ENCODE measurements around the gene TPK1. TPM values are rescaled to one million over a fixed set of nuclear protein-coding genes. Genes with fewer than 3 reads are reported as not detected.
A peak's percentile ranks its signal among the peaks of the same experiment; 100 is the strongest.
"Not testable (repeated sequence)": the region's sequence is repeated elsewhere in the genome, so short reads cannot be mapped to it uniquely, and the experiment has no call there.

The TPK1 gene
- total RNA-seq, 5 donors from 2014 or later (not counting 1 experiment from before 2014, with no cell fraction given) = 19.1 to 31.6 (median 22.0) TPM

DNA sequence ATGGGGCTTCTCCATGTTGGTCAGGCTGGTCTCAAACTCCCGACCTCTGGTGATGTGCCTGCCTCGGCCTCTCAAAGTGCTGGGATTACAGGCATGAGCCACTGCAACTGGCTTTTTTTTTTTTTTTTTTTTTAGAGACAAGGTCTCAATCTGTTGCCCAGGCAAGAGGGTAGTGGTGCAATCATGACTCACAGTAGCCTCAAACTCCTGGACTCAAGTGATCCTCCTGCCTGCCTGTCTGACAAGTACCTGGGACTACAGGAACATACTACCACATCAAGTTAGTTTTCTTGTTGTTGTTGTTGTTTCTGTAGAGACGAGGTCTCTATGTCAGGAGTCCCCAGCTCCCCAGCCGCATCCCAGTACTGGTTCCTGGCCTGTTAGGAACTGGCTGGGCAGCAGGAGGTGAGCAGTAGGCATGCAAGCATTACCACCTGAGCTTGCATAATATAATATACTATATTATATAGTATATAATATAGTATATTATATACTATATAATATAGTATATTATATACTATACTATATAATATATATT is 55.7 kb downstream of the TPK1 start:
- Histone ChIP-seq H3K4me3 (ENCODE audit: control insufficient read depth in 1 of 2, extremely low read depth in 1 of 2, low read length in 1 of 2) (no peak overlapping the region), H3K27me3 (replicated peaks in 1 of 2; ENCODE audit: control insufficient read depth in 2 of 2, extremely low read depth in 1 of 2, insufficient read depth in 2 of 2, low read length in 1 of 2) (no peaks in the 10 kb centered on the region), H3K4me1 (ENCODE audit: control insufficient read depth in 1 of 2, extremely low read depth in 1 of 2, insufficient read depth in 2 of 2, low read length in 2 of 2) (peaks cover 3 to 12% of the 10 kb centered on the region in 2 experiments), H3K36me3 (ENCODE audit: control insufficient read depth in 2 of 2, extremely low read depth in 1 of 2, insufficient read depth in 1 of 2, low read length in 1 of 2) (no peaks in the 10 kb centered on the region), H3K9me3 (no peaks in the 10 kb centered on the region), H3K27ac (ENCODE audit: low read length) (no peak overlapping the region)
- ChIA-PET POLR2A (interaction anchor here in 1 of 2 donors (0.6 kb wide), 1 partner anchor 41 kb away, joined by 3 read pairs; no protein-coding TSS in a partner anchor), CTCF (no interaction called here)
- H3K4me3 Mint-ChIP-seq = no peak overlapping the region
- no peak for ATAC-seq (replicated peaks in 1 of 4)
- peaks cover 37 to 39% (median 38%) of the 10 kb centered on the region in 3 donors for H3K4me1 Mint-ChIP-seq
- no peak overlapping the region for H3K27ac Mint-ChIP-seq
- peaks cover 4% of the 10 kb centered on the region for H3K36me3 Mint-ChIP-seq
- WGBS (ENCODE audit: insufficient coverage) = 100% methylated on average over 2 of the region's 4 CpGs
- DNase-seq = no peak
- no peaks in the 10 kb centered on the region for H3K27me3 Mint-ChIP-seq
- peaks cover 0 to 4% (median 0%) of the 10 kb centered on the region in 3 donors for H3K9me3 Mint-ChIP-seq

DNA sequence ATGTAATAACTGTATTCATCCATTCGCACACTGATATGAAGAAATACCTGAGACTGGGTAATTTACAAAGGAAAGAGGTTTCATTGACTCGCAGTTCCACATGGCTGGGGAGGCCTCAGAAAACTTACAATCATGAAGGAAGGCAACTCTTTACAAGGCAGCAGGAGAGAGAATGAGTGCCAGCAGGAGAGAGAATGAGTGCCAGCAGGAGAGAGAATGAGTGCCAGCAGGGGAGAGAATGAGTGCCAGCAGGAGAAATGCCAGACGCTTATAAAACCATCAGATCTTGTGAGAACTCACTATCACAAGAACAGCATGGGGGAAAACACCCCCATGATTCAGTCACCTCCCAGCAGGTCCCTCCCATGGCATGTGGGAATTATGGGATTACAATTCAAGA is 58.0 kb downstream of the TPK1 start:
- H3K4me3 Mint-ChIP-seq; H3K36me3 ChIP-seq (ENCODE audit: control insufficient read depth in 2 of 2, extremely low read depth in 1 of 2, insufficient read depth in 1 of 2, low read length in 1 of 2); H3K4me3 ChIP-seq (ENCODE audit: control insufficient read depth in 1 of 2, extremely low read depth in 1 of 2, low read length in 1 of 2); H3K9me3 Mint-ChIP-seq; H3K27me3 Mint-ChIP-seq; H3K36me3 Mint-ChIP-seq; H3K27ac Mint-ChIP-seq; H3K27ac ChIP-seq (ENCODE audit: low read length); ATAC-seq (replicated peaks in 1 of 4); CTCF ChIA-PET; DNase-seq; H3K27me3 ChIP-seq (replicated peaks in 1 of 2; ENCODE audit: control insufficient read depth in 2 of 2, extremely low read depth in 1 of 2, insufficient read depth in 2 of 2, low read length in 1 of 2); H3K9me3 ChIP-seq: not testable (repeated sequence)
- POLR2A ChIA-PET = interaction anchor here in 1 of 2 donors (0.6 kb wide), 1 partner anchor 849 kb away, joined by 3 read pairs; no protein-coding TSS in a partner anchor
- H3K4me1 Mint-ChIP-seq = peaks cover 36 to 46% (median 45%) of the 10 kb centered on the region in 3 donors
- 100% methylated on average over 2 of the region's 3 CpGs for WGBS (ENCODE audit: insufficient coverage)
- peaks cover 3 to 12% of the 10 kb centered on the region in 2 experiments for H3K4me1 ChIP-seq (ENCODE audit: control insufficient read depth in 1 of 2, extremely low read depth in 1 of 2, insufficient read depth in 2 of 2, low read length in 2 of 2)

DNA sequence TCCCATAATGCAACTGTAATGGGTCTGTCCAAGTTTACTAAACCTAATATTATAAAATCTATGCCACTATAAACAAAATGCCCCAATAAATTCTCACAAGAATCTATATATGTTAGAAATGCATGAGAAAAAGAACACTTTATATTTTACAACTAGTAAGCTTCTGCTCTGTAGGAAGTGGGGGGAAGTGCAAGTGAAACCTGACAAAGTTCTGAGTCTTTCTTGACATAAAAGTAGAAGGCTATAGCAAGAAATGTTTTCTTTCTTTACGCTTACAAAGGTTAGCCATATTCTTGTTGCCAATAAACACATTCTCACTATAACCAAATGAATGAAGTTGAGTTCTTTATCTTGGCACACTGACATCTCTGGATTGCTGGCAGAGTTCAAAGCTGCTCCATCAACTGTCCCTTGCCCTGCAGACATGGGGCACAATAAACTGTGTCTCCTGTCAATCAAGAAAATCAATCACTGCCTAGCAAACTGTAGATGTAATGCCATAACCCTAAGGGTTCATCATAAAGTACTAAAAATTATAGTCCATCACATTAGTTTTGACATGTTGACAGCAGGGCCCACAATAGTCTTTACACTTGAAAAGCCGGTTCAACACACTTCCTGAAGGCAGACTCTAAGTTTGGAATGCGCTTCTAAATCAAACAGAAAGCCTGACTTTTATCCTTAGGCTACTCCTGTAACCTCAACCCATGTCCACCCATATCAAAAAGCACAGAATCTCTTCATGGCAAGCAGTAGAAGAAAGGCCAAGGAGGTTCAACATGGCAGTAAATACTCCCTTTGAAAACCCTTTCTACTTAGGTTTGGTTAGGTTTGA is 58.6 kb downstream of the TPK1 start:
- peak in 1 of 4 experiments; percentile 23 for ATAC-seq (replicated peaks in 1 of 4)

DNA sequence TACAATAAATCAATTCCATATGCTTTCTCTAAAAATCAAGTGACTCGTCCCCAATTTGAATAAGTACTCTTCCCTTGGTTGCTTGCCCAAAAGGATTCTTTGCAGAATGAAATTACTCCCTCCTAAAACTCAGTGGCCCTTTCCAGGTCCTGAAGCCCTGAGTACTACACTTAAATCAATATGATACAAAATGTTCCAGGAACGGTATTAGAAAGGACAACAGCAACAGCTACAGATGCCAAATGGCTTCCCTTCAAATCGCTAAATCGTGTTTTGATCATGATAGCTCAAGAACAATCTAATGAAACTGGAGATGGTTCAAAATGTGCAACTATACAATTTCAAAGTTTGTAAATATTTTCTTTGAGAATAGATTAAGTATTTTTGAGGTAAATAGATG is 59.4 kb downstream of the TPK1 start:
- peaks cover 42 to 47% (median 43%) of the 10 kb centered on the region in 3 donors for H3K4me1 Mint-ChIP-seq
- no peak overlapping the region for H3K4me3 ChIP-seq (ENCODE audit: control insufficient read depth in 1 of 2, extremely low read depth in 1 of 2, low read length in 1 of 2)
- H3K27me3 ChIP-seq (replicated peaks in 1 of 2; ENCODE audit: control insufficient read depth in 2 of 2, extremely low read depth in 1 of 2, insufficient read depth in 2 of 2, low read length in 1 of 2) = no peaks in the 10 kb centered on the region
- POLR2A ChIA-PET = no interaction called here
- H3K27ac Mint-ChIP-seq = no peak overlapping the region
- peaks cover 0 to 4% (median 0%) of the 10 kb centered on the region in 3 donors for H3K9me3 Mint-ChIP-seq
- H3K36me3 ChIP-seq (ENCODE audit: control insufficient read depth in 2 of 2, extremely low read depth in 1 of 2, insufficient read depth in 1 of 2, low read length in 1 of 2) = no peaks in the 10 kb centered on the region
- peaks cover 4% of the 10 kb centered on the region for H3K36me3 Mint-ChIP-seq
- ATAC-seq (replicated peaks in 1 of 4) = no peak
- no peaks in the 10 kb centered on the region for H3K27me3 Mint-ChIP-seq
- no peak for DNase-seq
- peaks cover 3 to 12% of the 10 kb centered on the region in 2 experiments for H3K4me1 ChIP-seq (ENCODE audit: control insufficient read depth in 1 of 2, extremely low read depth in 1 of 2, insufficient read depth in 2 of 2, low read length in 2 of 2)
- no peak overlapping the region for H3K4me3 Mint-ChIP-seq
- CTCF ChIA-PET = no interaction called here
- H3K9me3 ChIP-seq = no peaks in the 10 kb centered on the region
- 90% methylated on average over 1 of the region's 4 CpGs for WGBS (ENCODE audit: insufficient coverage)
- H3K27ac ChIP-seq (ENCODE audit: low read length) = no peak overlapping the region

More for the DNA sequence above, 58.6 kb downstream of the TPK1 start:
- POLR2A ChIA-PET = interaction anchor here in 1 of 2 donors (0.6 kb wide), 1 partner anchor 849 kb away, joined by 3 read pairs; no protein-coding TSS in a partner anchor
- peaks cover 0 to 4% (median 0%) of the 10 kb centered on the region in 3 donors for H3K9me3 Mint-ChIP-seq
- peak overlapping the region in 1 of 2 donors; percentile 4 for H3K27ac Mint-ChIP-seq
- H3K36me3 ChIP-seq (ENCODE audit: control insufficient read depth in 2 of 2, extremely low read depth in 1 of 2, insufficient read depth in 1 of 2, low read length in 1 of 2) = no peaks in the 10 kb centered on the region
- H3K27me3 Mint-ChIP-seq = no peaks in the 10 kb centered on the region
- peak in 1 of 35 experiments; percentile 5 for DNase-seq
- H3K27me3 ChIP-seq (replicated peaks in 1 of 2; ENCODE audit: control insufficient read depth in 2 of 2, extremely low read depth in 1 of 2, insufficient read depth in 2 of 2, low read length in 1 of 2) = no peaks in the 10 kb centered on the region
- H3K4me3 Mint-ChIP-seq = peak overlapping the region in 1 of 3 donors; percentile 25
- CTCF ChIA-PET = no interaction called here
- H3K4me1 Mint-ChIP-seq = peaks cover 40 to 48% (median 45%) of the 10 kb centered on the region in 3 donors
- no peaks in the 10 kb centered on the region for H3K9me3 ChIP-seq
- WGBS (ENCODE audit: insufficient coverage) = no CpG with 5 or more reads among the region's 3 CpGs
- H3K4me1 ChIP-seq (ENCODE audit: control insufficient read depth in 1 of 2, extremely low read depth in 1 of 2, insufficient read depth in 2 of 2, low read length in 2 of 2) = peaks cover 3 to 12% of the 10 kb centered on the region in 2 experiments
- H3K27ac ChIP-seq (ENCODE audit: low read length) = no peak overlapping the region
- H3K36me3 Mint-ChIP-seq = peaks cover 4% of the 10 kb centered on the region
- no peak overlapping the region for H3K4me3 ChIP-seq (ENCODE audit: control insufficient read depth in 1 of 2, extremely low read depth in 1 of 2, low read length in 1 of 2)

DNA sequence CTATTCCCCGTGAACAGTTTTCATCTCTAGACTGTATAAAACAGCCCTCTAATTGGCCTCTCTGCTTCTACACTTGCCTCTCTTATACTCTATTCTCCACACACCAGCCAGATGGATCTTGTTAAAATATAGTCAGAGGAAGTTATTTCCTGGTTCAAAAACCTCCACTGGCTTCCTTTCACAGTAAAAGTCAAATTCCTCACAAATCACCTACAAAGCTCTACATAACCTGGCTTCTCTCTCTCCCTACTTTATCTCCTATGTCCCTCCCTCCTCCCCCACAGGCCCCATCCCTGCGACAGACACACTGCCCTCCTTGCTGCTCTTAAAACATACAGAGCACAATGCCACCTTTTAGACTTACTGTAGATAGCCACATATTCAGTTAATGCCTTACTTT is 60.1 kb downstream of the TPK1 start:
- ATAC-seq (replicated peaks in 1 of 4) = no peak
- no peak overlapping the region for H3K27ac ChIP-seq (ENCODE audit: low read length)
- no peaks in the 10 kb centered on the region for H3K9me3 ChIP-seq
- H3K27me3 ChIP-seq (replicated peaks in 1 of 2; ENCODE audit: control insufficient read depth in 2 of 2, extremely low read depth in 1 of 2, insufficient read depth in 2 of 2, low read length in 1 of 2) = no peaks in the 10 kb centered on the region
- ChIA-PET CTCF (no interaction called here), POLR2A (no interaction called here)
- peaks cover 3 to 18% of the 10 kb centered on the region in 2 experiments for H3K4me1 ChIP-seq (ENCODE audit: control insufficient read depth in 1 of 2, extremely low read depth in 1 of 2, insufficient read depth in 2 of 2, low read length in 2 of 2)
- no peak for DNase-seq
- no peaks in the 10 kb centered on the region for H3K27me3 Mint-ChIP-seq
- peaks cover 47 to 51% (median 48%) of the 10 kb centered on the region in 3 donors for H3K4me1 Mint-ChIP-seq
- no peak overlapping the region for H3K4me3 ChIP-seq (ENCODE audit: control insufficient read depth in 1 of 2, extremely low read depth in 1 of 2, low read length in 1 of 2)
- H3K4me3 Mint-ChIP-seq = no peak overlapping the region
- H3K36me3 ChIP-seq (ENCODE audit: control insufficient read depth in 2 of 2, extremely low read depth in 1 of 2, insufficient read depth in 1 of 2, low read length in 1 of 2) = no peaks in the 10 kb centered on the region
- 95% methylated on average over 2 of the region's 2 CpGs for WGBS (ENCODE audit: insufficient coverage)
- H3K27ac Mint-ChIP-seq = no peak overlapping the region
- H3K9me3 Mint-ChIP-seq = peaks cover 0 to 4% (median 0%) of the 10 kb centered on the region in 3 donors
- peaks cover 4% of the 10 kb centered on the region for H3K36me3 Mint-ChIP-seq

DNA sequence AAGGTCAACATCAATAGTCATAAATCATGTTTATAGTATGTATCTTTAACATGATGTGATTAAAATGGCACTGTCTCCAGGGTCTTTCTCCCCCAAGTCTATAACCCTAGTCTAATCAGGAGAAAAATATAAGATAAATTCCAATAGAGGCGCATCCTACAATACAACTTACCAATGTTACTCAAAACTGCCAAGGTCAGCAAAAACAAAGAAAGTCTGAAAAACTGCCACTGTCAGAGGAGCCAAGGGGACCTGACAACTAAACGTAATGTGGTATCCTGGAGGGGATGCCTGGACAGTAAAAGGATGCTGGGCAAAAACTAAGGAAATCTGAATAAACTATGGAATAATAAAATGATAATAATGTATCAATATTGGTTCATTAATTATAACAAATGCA is 63.9 kb downstream of the TPK1 start:
- no CpG with 5 or more reads among the region's 2 CpGs for WGBS (ENCODE audit: insufficient coverage)
- Histone ChIP-seq H3K36me3 (ENCODE audit: control insufficient read depth in 2 of 2, extremely low read depth in 1 of 2, insufficient read depth in 1 of 2, low read length in 1 of 2) (no peaks in the 10 kb centered on the region), H3K4me1 (ENCODE audit: control insufficient read depth in 1 of 2, extremely low read depth in 1 of 2, insufficient read depth in 2 of 2, low read length in 2 of 2) (peaks cover 0 to 18% of the 10 kb centered on the region in 2 experiments), H3K27ac (ENCODE audit: low read length) (no peak overlapping the region), H3K27me3 (replicated peaks in 1 of 2; ENCODE audit: control insufficient read depth in 2 of 2, extremely low read depth in 1 of 2, insufficient read depth in 2 of 2, low read length in 1 of 2) (no peaks in the 10 kb centered on the region), H3K9me3 (no peaks in the 10 kb centered on the region), H3K4me3 (ENCODE audit: control insufficient read depth in 1 of 2, extremely low read depth in 1 of 2, low read length in 1 of 2) (no peak overlapping the region)
- DNase-seq = no peak
- H3K4me3 Mint-ChIP-seq = no peak overlapping the region
- CTCF ChIA-PET = no interaction called here
- ATAC-seq (replicated peaks in 1 of 4) = no peak
- POLR2A ChIA-PET = no interaction called here
- H3K27ac Mint-ChIP-seq = no peak overlapping the region
- H3K36me3 Mint-ChIP-seq = peaks cover 6% of the 10 kb centered on the region
- H3K4me1 Mint-ChIP-seq = peaks cover 33 to 42% (median 41%) of the 10 kb centered on the region in 3 donors
- H3K9me3 Mint-ChIP-seq = no peaks in the 10 kb centered on the region
- H3K27me3 Mint-ChIP-seq = no peaks in the 10 kb centered on the region

Data from T-cell (primary cell).